Lung (tissue), 12 donors: ENCODE results near the gene KDM5B. TPM values are rescaled to one million over a fixed set of nuclear protein-coding genes. Genes with fewer than 3 reads are reported as not detected.

Experiments used
- ATAC-seq: fragments of 200-7000 bp; cut with Tn5 transposase; one replicate; pipeline ENCODE4 v1.9.1; 2020; ENCODE audit warnings: moderate number of reproducible peaks; ENCODE audit not compliant: insufficient read depth, low FRiP score
- DNase-seq, 3 donors: peaks; one replicate each; pipeline ENCODE4 v3.0.0-alpha.2; 2013 to 2017
- H3K27ac ChIP-seq, 2 donors: one replicate each; pipeline ENCODE4 v1.5.1; 2013; ENCODE audit warnings: mild to moderate bottlenecking in 2 of 2, moderate library complexity in 2 of 2, control low read depth in 1 of 2, inconsistent platforms in 1 of 2, low read depth in 1 of 2, low read length in 1 of 2
- H3K27me3 ChIP-seq, 3 donors: one replicate each; pipeline ENCODE4 v1.5.1; 2013; ENCODE audit warnings: low read length in 2 of 3; ENCODE audit not compliant: control insufficient read depth in 3 of 3, insufficient read depth in 3 of 3
- H3K36me3 ChIP-seq, 4 donors: one replicate each; pipeline ENCODE4 v1.5.1; 2013; ENCODE audit warnings: low read length in 4 of 4, mild to moderate bottlenecking in 1 of 4, moderate library complexity in 1 of 4; ENCODE audit not compliant: control insufficient read depth in 4 of 4, insufficient read depth in 4 of 4
- H3K4me1 ChIP-seq, 5 donors: one replicate each; pipeline ENCODE4 v1.5.1; 2013; ENCODE audit warnings: low read length in 5 of 5, mild to moderate bottlenecking in 2 of 5, moderate library complexity in 1 of 5; ENCODE audit not compliant: control insufficient read depth in 5 of 5, insufficient read depth in 5 of 5
- H3K4me3 ChIP-seq: one replicate; pipeline ENCODE4 v1.5.1; 2013; ENCODE audit warnings: mild to moderate bottlenecking, control low read depth, moderate library complexity
- H3K9ac ChIP-seq, 2 donors: one replicate each; pipeline ENCODE4 v1.5.1; 2013; ENCODE audit warnings: low read length in 2 of 2, control low read depth in 1 of 2; ENCODE audit not compliant: insufficient read depth in 1 of 2
- H3K9me3 ChIP-seq, 4 donors: one replicate each; pipeline ENCODE4 v1.5.1; 2013; ENCODE audit warnings: low read length in 3 of 4, mild to moderate bottlenecking in 1 of 4, moderate library complexity in 1 of 4; ENCODE audit not compliant: control insufficient read depth in 4 of 4, insufficient read depth in 3 of 4
- WGBS, 2 donors: extraction: QIAGEN DNeasy Blood & Tissue Kit; methylation state at CpG; one replicate each; pipeline ENCODE4 v1.1.7; 2013; 5-methylcytosine and 5-hydroxymethylcytosine counted together
- polyA plus RNA-seq, 2 donors: library from polyadenylated mRNA; stranded (reverse); fragments of 200-250 nt; gene quantifications; one replicate each; pipeline ENCODE4 v1.2.1, GENCODE V29; 2013
- total RNA-seq, 2 donors: library from RNA; depleted of rRNA in 1 of 2; stranded (reverse); fragments of >200 nt in 1 of 2; gene quantifications; one replicate each; pipeline ENCODE4 v1.2.1, GENCODE V29; 2014 to 2021
- TF ChIP-seq, protein P1 (sequence below): IDR thresholded peaks from 2 replicates; pipeline ENCODE4 v1.5.1; 2012; ENCODE audit warnings: mild to moderate bottlenecking; ENCODE audit errors: control extremely low read depth, extremely low read depth
- donor health status: control.
- donor health status: control.
- donor health status: Bipolar disorder and iron deficiency.
- donor health status: healthy.
- donor health status: DM: yes; HTN: yes; CAD: no.

Gene KDM5B
- total and polyA plus RNA-seq, 4 donors: 11.2 to 247 (median 31.6) TPM

DNA sequence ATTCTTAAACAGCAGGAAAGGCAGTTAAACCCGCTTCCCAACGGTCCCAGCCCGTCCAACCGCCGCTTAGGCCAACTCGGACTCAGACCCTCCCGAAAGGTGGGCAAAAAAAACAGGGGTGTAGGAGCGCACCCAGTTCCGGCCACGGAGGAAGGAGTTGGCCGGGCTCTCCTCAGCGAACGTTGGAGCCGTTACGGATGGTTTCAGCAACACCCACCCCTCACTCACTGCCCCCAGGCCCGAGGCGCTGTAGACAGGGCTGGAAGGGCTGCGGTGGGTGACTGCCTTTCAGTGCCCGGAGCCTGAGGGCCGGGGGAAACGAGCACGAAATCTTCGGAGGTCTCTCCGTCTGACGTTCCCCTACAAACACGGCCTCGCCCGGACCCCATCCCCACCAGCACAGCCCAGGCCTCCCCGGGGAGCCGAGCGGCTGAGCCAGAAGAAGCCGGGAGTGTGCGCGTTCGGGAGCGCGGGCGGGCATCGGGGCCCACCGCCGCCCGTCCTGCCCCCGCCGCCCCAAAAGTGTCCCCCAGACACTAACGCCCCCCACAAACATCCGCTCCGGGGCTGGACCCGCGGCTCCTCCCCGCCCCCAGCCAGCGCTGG is 1.3 kb downstream of the KDM5B start:
- ATAC-seq: no peak
- TF ChIP-seq, protein P1, sequence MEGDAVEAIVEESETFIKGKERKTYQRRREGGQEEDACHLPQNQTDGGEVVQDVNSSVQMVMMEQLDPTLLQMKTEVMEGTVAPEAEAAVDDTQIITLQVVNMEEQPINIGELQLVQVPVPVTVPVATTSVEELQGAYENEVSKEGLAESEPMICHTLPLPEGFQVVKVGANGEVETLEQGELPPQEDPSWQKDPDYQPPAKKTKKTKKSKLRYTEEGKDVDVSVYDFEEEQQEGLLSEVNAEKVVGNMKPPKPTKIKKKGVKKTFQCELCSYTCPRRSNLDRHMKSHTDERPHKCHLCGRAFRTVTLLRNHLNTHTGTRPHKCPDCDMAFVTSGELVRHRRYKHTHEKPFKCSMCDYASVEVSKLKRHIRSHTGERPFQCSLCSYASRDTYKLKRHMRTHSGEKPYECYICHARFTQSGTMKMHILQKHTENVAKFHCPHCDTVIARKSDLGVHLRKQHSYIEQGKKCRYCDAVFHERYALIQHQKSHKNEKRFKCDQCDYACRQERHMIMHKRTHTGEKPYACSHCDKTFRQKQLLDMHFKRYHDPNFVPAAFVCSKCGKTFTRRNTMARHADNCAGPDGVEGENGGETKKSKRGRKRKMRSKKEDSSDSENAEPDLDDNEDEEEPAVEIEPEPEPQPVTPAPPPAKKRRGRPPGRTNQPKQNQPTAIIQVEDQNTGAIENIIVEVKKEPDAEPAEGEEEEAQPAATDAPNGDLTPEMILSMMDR: no peak
- 0% methylated on average over 45 to 50 of the region's 51 CpGs for WGBS, 2 donors
- Histone ChIP-seq H3K9ac (peak overlapping the region; percentile 59 to 82), H3K4me1 (peaks cover 4 to 42% (median 14%) of the 10 kb centered on the region in 5 donors), H3K27me3 (peaks cover 0 to 7% (median 0%) of the 10 kb centered on the region in 3 donors), H3K27ac (peak overlapping the region; percentile 56 to 62), H3K4me3 (peak overlapping the region; percentile 99), H3K36me3 (no peaks in the 10 kb centered on the region), H3K9me3 (no peaks in the 10 kb centered on the region)
- peak; percentile 48 to 59 (median 58) for DNase-seq

DNA sequence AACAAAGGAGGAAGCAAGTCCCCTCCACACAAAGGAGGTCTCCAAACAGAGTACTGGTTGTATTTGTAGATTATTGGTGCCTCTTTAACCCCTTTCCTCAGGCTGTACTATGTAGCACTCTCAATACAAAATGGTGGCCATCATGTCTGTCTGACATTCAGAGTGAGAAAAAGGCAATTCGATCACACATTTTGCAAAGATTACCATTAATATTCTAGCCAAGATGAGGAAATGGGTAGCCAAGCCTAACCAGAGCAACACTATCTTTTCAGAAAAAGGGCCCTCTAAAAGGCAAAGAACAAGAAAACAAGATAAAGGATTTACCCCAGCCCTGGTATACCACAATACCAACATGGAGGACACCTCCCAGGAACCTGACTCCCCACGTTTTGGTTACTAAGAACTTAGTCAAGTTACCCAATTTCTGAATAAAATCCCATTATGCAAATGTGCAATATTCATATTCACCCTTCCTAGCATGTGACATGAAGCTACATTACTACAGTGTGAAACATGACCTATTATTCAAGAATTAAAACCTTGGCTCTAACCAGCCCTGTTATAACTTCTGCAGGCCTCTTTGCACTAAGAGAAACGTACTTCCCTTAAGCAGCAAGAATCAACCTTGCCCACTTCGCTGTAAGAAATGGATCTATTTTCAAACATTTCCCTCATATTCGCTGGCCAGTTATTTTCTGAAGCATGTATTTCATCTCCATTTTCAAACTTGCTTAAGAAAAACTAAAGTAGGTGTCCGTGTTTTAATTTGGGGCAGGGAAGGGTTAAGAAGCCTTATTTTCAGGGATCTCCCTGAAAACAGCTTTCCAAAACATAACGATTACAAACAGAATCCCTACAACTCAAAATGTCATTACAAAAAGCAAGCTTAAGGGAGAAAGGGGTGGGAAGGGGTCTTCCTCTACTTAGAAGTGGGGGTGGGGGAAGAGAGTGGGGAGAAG is 2.1 kb downstream of the KDM5B start:
- Histone ChIP-seq H3K27me3 (peaks cover 0 to 5% (median 0%) of the 10 kb centered on the region in 3 donors), H3K9me3 (no peaks in the 10 kb centered on the region), H3K4me3 (no peak overlapping the region), H3K9ac (peak overlapping the region; percentile 59 to 82), H3K4me1 (peaks cover 2 to 34% (median 14%) of the 10 kb centered on the region in 5 donors), H3K36me3 (no peaks in the 10 kb centered on the region), H3K27ac (no peak overlapping the region)
- DNase-seq: peak in 2 of 3 donors; percentile 37 to 58
- TF ChIP-seq, protein P1: no peak
- 16 to 24% methylated on average over 7 of the region's 7 CpGs for WGBS, 2 donors
- no peak for ATAC-seq

DNA sequence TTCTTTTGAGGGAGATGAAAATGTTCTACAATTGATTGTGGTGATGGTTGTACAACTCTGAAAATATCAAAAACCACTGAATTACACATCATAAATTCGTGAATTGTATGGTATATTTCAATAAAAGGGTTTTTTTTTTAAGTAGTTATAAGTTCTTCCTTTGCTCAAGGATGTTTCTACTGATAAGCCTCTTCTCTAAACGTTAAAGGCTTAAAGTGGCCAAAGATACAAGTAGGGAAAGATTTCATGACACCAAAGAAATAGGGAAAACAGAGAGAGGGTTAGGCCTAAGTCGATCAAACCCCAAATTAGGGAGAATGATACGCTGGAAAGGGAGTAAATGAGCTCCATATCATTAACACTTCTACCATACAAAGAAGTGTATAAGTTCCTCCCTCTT is 4.1 kb downstream of the KDM5B start:
- WGBS, 2 donors: 54 to 60% methylated on average over 4 of the region's 4 CpGs
- Histone ChIP-seq H3K4me3 (no peak overlapping the region), H3K9ac (no peak overlapping the region), H3K4me1 (peaks cover 2 to 30% (median 14%) of the 10 kb centered on the region in 5 donors), H3K9me3 (no peaks in the 10 kb centered on the region), H3K27ac (no peak overlapping the region), H3K27me3 (peaks cover 0 to 5% (median 0%) of the 10 kb centered on the region in 3 donors), H3K36me3 (no peaks in the 10 kb centered on the region)
- no peak for ATAC-seq
- no peak for DNase-seq
- TF ChIP-seq, protein P1: no peak
